Measurements from ENCODE around the gene STX8.
"Not testable (repeated sequence)": the region's sequence is repeated elsewhere in the genome, so short reads cannot be mapped to it uniquely, and the experiment has no call there.

Gene STX8

GRCh38 chr17:9261081-9262012, 314.3 kb downstream of the STX8 start:
- DNase-seq (ENCODE audit: low spot score): no peak

GRCh38 chr17:9259419-9259818, 316.2 kb downstream of the STX8 start:
- no peak for DNase-seq (ENCODE audit: low spot score)

- no peak for DNase-seq (ENCODE audit: low spot score)
Measured at GRCh38 chr17:9258115-9259015, 317.3 kb downstream of the STX8 start.

GRCh38 chr17:9257630-9257965, 318.0 kb downstream of the STX8 start:
- not testable (repeated sequence) for DNase-seq (ENCODE audit: low spot score)

GRCh38 chr17:9256751-9257629, 318.6 kb downstream of the STX8 start:
- DNase-seq (ENCODE audit: low spot score): no peak

GRCh38 chr17:9256361-9256750, 319.3 kb downstream of the STX8 start:
- no peak for DNase-seq (ENCODE audit: low spot score)

- DNase-seq (ENCODE audit: low spot score): no peak
Measured at GRCh38 chr17:9255833-9256232, 319.8 kb downstream of the STX8 start.

- DNase-seq (ENCODE audit: low spot score): no peak
Measured at GRCh38 chr17:9254841-9255240, 320.8 kb downstream of the STX8 start.

GRCh38 chr17:9253308-9253707, 322.3 kb downstream of the STX8 start:
- DNase-seq (ENCODE audit: low spot score): no peak

- DNase-seq (ENCODE audit: low spot score): no peak
Measured at GRCh38 chr17:9251273-9251672, 324.3 kb downstream of the STX8 start.

- DNase-seq (ENCODE audit: low spot score): no peak
Measured at GRCh38 chr17:9249245-9249953, 326.2 kb downstream of the STX8 start.

GRCh38 chr17:9247401-9247938, 328.1 kb downstream of the STX8 start:
- peak; percentile 83 for DNase-seq (ENCODE audit: low spot score)

- DNase-seq (ENCODE audit: low spot score): no peak
Measured at GRCh38 chr17:9244066-9245052, 331.3 kb downstream of the STX8 start.

GRCh38 chr17:9242983-9243382, 332.6 kb downstream of the STX8 start:
- DNase-seq (ENCODE audit: low spot score): no peak

GRCh38 chr17:9242497-9242881, 333.1 kb downstream of the STX8 start:
- no peak for DNase-seq (ENCODE audit: low spot score)

- DNase-seq (ENCODE audit: low spot score): no peak
Measured at GRCh38 chr17:9241774-9242496, 333.7 kb downstream of the STX8 start.

- DNase-seq (ENCODE audit: low spot score): peak; percentile 64
Measured at GRCh38 chr17:9241371-9241712, 334.3 kb downstream of the STX8 start.

GRCh38 chr17:9240659-9241370, 334.8 kb downstream of the STX8 start:
- peak; percentile 45 for DNase-seq (ENCODE audit: low spot score)
